ENCODE measurements around the gene CNGA3. TPM values are rescaled to one million over a fixed set of nuclear protein-coding genes. Genes with fewer than 3 reads are reported as not detected.

CNGA3 gene
- total RNA-seq, 1 experiment from 2014 or later: not detected

GRCh38 chr2:98404556-98405250 is 58.4 kb downstream of the CNGA3 start:
- no peak overlapping the region for H2BK120ac ChIP-seq (ENCODE audit: low read depth, low read length, poor library complexity, severe bottlenecking)

More at GRCh38 chr2:98404556-98405250, 58.4 kb downstream of the CNGA3 start:
- Histone ChIP-seq H3K79me2 (ENCODE audit: insufficient read depth, low read length) (no peaks in the 10 kb centered on the region), H4K8ac (replicated peaks; ENCODE audit: insufficient read length, low read depth, low read length) (no peak overlapping the region), H3T11ph (ENCODE audit: low read length) (no peak overlapping the region), H2BK12ac (ENCODE audit: insufficient read length, low read depth, low read length) (no peak overlapping the region), H3K27me3 (ENCODE audit: insufficient read depth, low read length) (no peaks in the 10 kb centered on the region), H4K91ac (ENCODE audit: insufficient read length, low read depth, low read length) (no peak overlapping the region), H2BK20ac (ENCODE audit: low read depth, low read length, poor library complexity, severe bottlenecking) (no peak overlapping the region), H2AFZ (ENCODE audit: low read length) (no peak overlapping the region), H3K56ac (ENCODE audit: insufficient read length, low read depth, low read length) (no peak overlapping the region), H3K23me2 (ENCODE audit: insufficient read length, low read depth, low read length, poor library complexity, severe bottlenecking) (no peaks in the 10 kb centered on the region), H3K4ac (ENCODE audit: low read depth, low read length) (no peak overlapping the region), H3K14ac (ENCODE audit: insufficient read depth, low read length) (no peak overlapping the region), H3K27ac (ENCODE audit: insufficient read length, low read depth, low read length) (no peak overlapping the region), H2BK5ac (ENCODE audit: insufficient read length, low read length) (no peak overlapping the region), H3K4me2 (ENCODE audit: insufficient read depth, insufficient read length, low read length) (no peak overlapping the region), H3K23ac (ENCODE audit: insufficient read length, low read depth, low read length) (no peak overlapping the region), H3K4me1 (ENCODE audit: insufficient read depth, low read length) (peaks cover 2% of the 10 kb centered on the region; the same call in 1 of the 2 replicates), H2BK15ac (ENCODE audit: low read depth, low read length) (no peak overlapping the region), H3K9me3 (ENCODE audit: control insufficient read depth, low read depth, low read length) (no peaks in the 10 kb centered on the region), H2AK5ac (ENCODE audit: insufficient read length, low read length) (no peak overlapping the region), H3K79me1 (ENCODE audit: insufficient read depth, low read depth, low read length, poor library complexity, severe bottlenecking) (no peaks in the 10 kb centered on the region), H3K18ac (ENCODE audit: insufficient read length, low read depth, low read length) (no peak overlapping the region), H4K20me1 (ENCODE audit: control insufficient read depth, insufficient read depth, insufficient read length) (no peaks in the 10 kb centered on the region), H4K5ac (ENCODE audit: insufficient read length, low read depth, low read length) (no peak overlapping the region), H3K9ac (ENCODE audit: extremely low read depth, insufficient read length, low read length) (no peak overlapping the region)
- Mint-ChIP-seq H3K4me1 (peaks cover 8 to 10% of the 10 kb centered on the region in 2 experiments), H3K4me3 (no peak overlapping the region), H3K9me3 (no peaks in the 10 kb centered on the region), H3K36me3 (ENCODE audit: insufficient read depth in 1 of 3, low read depth in 3 of 3) (no peaks in the 10 kb centered on the region; a peak in 1 of 7 replicates), H3K27ac (no peak overlapping the region), H3K27me3 (ENCODE audit: low read depth) (peaks cover 6% of the 10 kb centered on the region)
- TF ChIP-seq CTCF (conservative IDR thresholded peaks at IDR 0.05): no peak
- no CpG with 5 or more reads among the region's 2 CpGs for WGBS (ENCODE audit: extremely low coverage, insufficient read length, low lambda C conversion rate)
- DNase-seq: no peak
